GM12878 (cell line): ENCODE results near the gene ERVK3-1. TPM values are rescaled to one million over a fixed set of nuclear protein-coding genes. Genes with fewer than 3 reads are reported as not detected.
A peak's percentile ranks its signal among the peaks of the same experiment; 100 is the strongest.

Experiments
- BACH1 ChIP-seq: fragments of 450-650 bp; IDR thresholded peaks from 2 replicates; pipeline ENCODE4 v1.6.1; 2017; ENCODE audit warnings: mild to moderate bottlenecking, borderline replicate concordance
- SPI1 ChIP-seq: IDR thresholded peaks from 2 replicates; pipeline ENCODE4 v1.6.1; 2011; ENCODE audit warnings: low read depth, mild to moderate bottlenecking, low read length, moderate library complexity, borderline replicate concordance; ENCODE audit not compliant: insufficient read depth
- polyA plus RNA-seq, 11 experiments: library from polyadenylated mRNA; depleted of rRNA in 4 of 11; unstranded in 6 of 11; stranded (reverse) in 5 of 11; fragments of >200 nt; fragmentation: Nextera tagmentation in 4 of 11; fragmentation: Illumina TruSeq in 1 of 11; extraction: Ambion mirVana in 4 of 11; extraction: Trizol in 1 of 11; gene quantifications; 1 replicate in 1 of 11; 2 replicates in 10 of 11; pipeline versions ENCODE4 v1.2.1 to v1.2.3, GENCODE V29; 2011 to 2016; ENCODE audit warnings: inconsistent platforms in 2 of 11, missing spikeins in 2 of 11, low read depth in 1 of 11
- total RNA-seq, 4 experiments: library from RNA; depleted of rRNA in 3 of 4; stranded (reverse); fragments of >200 nt in 3 of 4; fragmentation: Illumina TruSeq in 1 of 4; extraction: Trizol in 1 of 4; gene quantifications; 2 replicates each; pipeline versions ENCODE4 v1.2.1 to v1.2.3, GENCODE V29; 2013 to 2021
- TF ChIP-seq, protein P1 (sequence below): fragments of 450-650 bp; IDR thresholded peaks from 2 replicates; pipeline ENCODE4 v1.6.1; 2016; ENCODE audit warnings: mild to moderate bottlenecking
- TF ChIP-seq, protein P2 (sequence below): fragments of 450-650 bp; IDR thresholded peaks from 2 replicates; pipeline ENCODE4 v1.6.1; 2017; ENCODE audit warnings: mild to moderate bottlenecking, moderate library complexity
- TF ChIP-seq, protein P3 (sequence below): fragments of 450-650 bp; IDR thresholded peaks from 2 replicates; pipeline ENCODE4 v1.6.1; 2016; ENCODE audit warnings: mild to moderate bottlenecking, moderate library complexity, borderline replicate concordance

ERVK3-1 gene
- total and polyA plus RNA-seq, 10 of the 15 experiments (the other 5 are each of a cell fraction or from before 2014, with no cell fraction given): 59.3 to 172 (median 95.8) TPM

DNA sequence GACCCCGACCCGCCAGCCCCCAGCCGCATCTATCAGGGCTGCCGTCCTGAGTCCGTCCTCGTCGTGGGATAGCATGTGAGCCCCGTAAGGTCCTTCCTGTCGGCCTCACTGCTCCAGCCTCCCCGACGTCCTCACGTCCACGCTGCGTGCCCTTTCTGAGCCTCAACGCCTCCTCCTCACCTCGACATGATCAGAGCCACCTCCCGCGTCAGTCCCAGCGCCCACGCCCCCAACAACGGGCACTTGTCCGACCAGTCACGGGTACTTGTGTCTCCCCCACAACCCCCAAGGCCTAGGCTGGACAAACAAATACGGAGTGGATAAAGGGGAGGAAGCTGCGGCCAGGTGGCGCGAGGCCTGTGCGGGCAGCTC lies 56.7 kb downstream of the ERVK3-1 start (continued):
- TF ChIP-seq SPI1 (no peak), BACH1 (no peak)
- TF ChIP-seq, protein P1, sequence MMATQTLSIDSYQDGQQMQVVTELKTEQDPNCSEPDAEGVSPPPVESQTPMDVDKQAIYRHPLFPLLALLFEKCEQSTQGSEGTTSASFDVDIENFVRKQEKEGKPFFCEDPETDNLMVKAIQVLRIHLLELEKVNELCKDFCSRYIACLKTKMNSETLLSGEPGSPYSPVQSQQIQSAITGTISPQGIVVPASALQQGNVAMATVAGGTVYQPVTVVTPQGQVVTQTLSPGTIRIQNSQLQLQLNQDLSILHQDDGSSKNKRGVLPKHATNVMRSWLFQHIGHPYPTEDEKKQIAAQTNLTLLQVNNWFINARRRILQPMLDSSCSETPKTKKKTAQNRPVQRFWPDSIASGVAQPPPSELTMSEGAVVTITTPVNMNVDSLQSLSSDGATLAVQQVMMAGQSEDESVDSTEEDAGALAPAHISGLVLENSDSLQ: no peak
- TF ChIP-seq, protein P2, sequence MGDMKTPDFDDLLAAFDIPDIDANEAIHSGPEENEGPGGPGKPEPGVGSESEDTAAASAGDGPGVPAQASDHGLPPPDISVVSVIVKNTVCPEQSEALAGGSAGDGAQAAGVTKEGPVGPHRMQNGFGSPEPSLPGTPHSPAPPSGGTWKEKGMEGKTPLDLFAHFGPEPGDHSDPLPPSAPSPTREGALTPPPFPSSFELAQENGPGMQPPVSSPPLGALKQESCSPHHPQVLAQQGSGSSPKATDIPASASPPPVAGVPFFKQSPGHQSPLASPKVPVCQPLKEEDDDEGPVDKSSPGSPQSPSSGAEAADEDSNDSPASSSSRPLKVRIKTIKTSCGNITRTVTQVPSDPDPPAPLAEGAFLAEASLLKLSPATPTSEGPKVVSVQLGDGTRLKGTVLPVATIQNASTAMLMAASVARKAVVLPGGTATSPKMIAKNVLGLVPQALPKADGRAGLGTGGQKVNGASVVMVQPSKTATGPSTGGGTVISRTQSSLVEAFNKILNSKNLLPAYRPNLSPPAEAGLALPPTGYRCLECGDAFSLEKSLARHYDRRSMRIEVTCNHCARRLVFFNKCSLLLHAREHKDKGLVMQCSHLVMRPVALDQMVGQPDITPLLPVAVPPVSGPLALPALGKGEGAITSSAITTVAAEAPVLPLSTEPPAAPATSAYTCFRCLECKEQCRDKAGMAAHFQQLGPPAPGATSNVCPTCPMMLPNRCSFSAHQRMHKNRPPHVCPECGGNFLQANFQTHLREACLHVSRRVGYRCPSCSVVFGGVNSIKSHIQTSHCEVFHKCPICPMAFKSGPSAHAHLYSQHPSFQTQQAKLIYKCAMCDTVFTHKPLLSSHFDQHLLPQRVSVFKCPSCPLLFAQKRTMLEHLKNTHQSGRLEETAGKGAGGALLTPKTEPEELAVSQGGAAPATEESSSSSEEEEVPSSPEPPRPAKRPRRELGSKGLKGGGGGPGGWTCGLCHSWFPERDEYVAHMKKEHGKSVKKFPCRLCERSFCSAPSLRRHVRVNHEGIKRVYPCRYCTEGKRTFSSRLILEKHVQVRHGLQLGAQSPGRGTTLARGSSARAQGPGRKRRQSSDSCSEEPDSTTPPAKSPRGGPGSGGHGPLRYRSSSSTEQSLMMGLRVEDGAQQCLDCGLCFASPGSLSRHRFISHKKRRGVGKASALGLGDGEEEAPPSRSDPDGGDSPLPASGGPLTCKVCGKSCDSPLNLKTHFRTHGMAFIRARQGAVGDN: peak; percentile 41; the same call in 1 of the 2 replicates
- TF ChIP-seq, protein P3, sequence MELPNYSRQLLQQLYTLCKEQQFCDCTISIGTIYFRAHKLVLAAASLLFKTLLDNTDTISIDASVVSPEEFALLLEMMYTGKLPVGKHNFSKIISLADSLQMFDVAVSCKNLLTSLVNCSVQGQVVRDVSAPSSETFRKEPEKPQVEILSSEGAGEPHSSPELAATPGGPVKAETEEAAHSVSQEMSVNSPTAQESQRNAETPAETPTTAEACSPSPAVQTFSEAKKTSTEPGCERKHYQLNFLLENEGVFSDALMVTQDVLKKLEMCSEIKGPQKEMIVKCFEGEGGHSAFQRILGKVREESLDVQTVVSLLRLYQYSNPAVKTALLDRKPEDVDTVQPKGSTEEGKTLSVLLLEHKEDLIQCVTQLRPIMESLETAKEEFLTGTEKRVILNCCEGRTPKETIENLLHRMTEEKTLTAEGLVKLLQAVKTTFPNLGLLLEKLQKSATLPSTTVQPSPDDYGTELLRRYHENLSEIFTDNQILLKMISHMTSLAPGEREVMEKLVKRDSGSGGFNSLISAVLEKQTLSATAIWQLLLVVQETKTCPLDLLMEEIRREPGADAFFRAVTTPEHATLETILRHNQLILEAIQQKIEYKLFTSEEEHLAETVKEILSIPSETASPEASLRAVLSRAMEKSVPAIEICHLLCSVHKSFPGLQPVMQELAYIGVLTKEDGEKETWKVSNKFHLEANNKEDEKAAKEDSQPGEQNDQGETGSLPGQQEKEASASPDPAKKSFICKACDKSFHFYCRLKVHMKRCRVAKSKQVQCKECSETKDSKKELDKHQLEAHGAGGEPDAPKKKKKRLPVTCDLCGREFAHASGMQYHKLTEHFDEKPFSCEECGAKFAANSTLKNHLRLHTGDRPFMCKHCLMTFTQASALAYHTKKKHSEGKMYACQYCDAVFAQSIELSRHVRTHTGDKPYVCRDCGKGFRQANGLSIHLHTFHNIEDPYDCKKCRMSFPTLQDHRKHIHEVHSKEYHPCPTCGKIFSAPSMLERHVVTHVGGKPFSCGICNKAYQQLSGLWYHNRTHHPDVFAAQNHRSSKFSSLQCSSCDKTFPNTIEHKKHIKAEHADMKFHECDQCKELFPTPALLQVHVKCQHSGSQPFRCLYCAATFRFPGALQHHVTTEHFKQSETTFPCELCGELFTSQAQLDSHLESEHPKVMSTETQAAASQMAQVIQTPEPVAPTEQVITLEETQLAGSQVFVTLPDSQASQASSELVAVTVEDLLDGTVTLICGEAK: no peak
